ENCODE measurements around the gene UGT1A4. TPM values are rescaled to one million over a fixed set of nuclear protein-coding genes. Genes with fewer than 3 reads are reported as not detected.

Gene UGT1A4
- total RNA-seq, 1 donor = not detected

- Histone ChIP-seq H3K27ac (ENCODE audit: low read depth, low read length) (no peak overlapping the region), H3K4me2 (ENCODE audit: insufficient read depth, low read length) (no peak overlapping the region), H3K79me2 (ENCODE audit: insufficient read depth, low read length) (no peaks in the 10 kb centered on the region), H3K4me1 (ENCODE audit: insufficient read depth, low read length) (no peaks in the 10 kb centered on the region), H3K9me3 (ENCODE audit: low read depth, low read length) (no peaks in the 10 kb centered on the region), H2AFZ (ENCODE audit: low read length) (no peak overlapping the region), H3K27me3 (ENCODE audit: insufficient read depth, low read length) (peaks cover 24% of the 10 kb centered on the region), H3K36me3 (ENCODE audit: insufficient read depth, low read length) (no peaks in the 10 kb centered on the region), H4K20me1 (ENCODE audit: insufficient read depth, low read length) (no peaks in the 10 kb centered on the region), H3K4me3 (ENCODE audit: insufficient read depth, low read length) (no peak overlapping the region)
- peak; percentile 18 for DNase-seq (ENCODE audit: insufficient read length, low spot score, missing footprints)
- TF ChIP-seq, protein P1, sequence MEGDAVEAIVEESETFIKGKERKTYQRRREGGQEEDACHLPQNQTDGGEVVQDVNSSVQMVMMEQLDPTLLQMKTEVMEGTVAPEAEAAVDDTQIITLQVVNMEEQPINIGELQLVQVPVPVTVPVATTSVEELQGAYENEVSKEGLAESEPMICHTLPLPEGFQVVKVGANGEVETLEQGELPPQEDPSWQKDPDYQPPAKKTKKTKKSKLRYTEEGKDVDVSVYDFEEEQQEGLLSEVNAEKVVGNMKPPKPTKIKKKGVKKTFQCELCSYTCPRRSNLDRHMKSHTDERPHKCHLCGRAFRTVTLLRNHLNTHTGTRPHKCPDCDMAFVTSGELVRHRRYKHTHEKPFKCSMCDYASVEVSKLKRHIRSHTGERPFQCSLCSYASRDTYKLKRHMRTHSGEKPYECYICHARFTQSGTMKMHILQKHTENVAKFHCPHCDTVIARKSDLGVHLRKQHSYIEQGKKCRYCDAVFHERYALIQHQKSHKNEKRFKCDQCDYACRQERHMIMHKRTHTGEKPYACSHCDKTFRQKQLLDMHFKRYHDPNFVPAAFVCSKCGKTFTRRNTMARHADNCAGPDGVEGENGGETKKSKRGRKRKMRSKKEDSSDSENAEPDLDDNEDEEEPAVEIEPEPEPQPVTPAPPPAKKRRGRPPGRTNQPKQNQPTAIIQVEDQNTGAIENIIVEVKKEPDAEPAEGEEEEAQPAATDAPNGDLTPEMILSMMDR (IDR thresholded peaks at IDR 0.05; ENCODE audit: extremely low read depth, low read depth, low read length) = no peak
Measured at GRCh38 chr2:233813236-233814055, 94.9 kb downstream of the UGT1A4 start.

DNA sequence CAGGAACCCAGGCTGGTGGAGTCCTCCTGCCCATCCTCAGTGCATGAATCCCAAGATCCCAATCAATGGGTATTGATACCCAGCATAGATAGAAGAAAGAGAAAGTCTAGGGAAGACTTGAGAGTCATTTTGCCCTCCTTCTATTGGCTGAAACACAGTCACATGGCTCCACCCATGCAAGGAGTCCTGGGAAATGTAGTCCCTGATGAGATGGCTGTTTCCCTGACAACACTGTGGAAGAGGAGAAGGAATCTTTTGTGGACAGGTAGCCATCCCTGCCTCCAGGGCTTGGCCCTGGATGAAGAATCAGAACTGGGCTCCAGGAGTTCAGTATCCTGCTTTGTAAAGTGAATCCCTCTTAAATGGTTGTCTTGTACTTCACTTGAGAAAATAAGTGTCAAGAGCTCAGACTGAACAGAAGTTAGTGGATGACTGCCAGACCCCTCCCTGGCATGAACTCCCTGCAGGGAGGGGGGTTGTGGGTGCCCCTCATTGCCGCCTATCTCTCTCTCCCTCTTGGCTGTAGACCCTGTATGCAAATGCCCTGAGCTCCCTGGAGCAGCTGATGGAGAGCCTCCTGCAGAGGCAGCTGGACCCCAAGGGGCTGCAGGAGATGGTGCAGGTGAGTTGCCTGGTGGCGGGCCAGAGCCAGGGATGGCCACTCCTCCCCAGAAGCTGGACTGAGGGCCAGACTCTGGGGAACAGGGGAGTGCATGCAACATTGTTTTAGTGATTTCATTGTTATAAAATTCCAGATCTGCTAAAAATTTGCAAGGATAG is 95.7 kb downstream of the UGT1A4 start:
- no peaks in the 10 kb centered on the region for H3K79me2 ChIP-seq (ENCODE audit: insufficient read depth, low read length)
- H3K27ac ChIP-seq (ENCODE audit: low read depth, low read length) = no peak overlapping the region
- H3K9me3 ChIP-seq (ENCODE audit: low read depth, low read length) = no peaks in the 10 kb centered on the region
- no peak overlapping the region for H2AFZ ChIP-seq (ENCODE audit: low read length)
- peak; percentile 75 for DNase-seq (ENCODE audit: insufficient read length, low spot score, missing footprints)
- TF ChIP-seq, protein P1 (IDR thresholded peaks at IDR 0.05; ENCODE audit: extremely low read depth, low read depth, low read length) = no peak
- no peak overlapping the region for H3K4me2 ChIP-seq (ENCODE audit: insufficient read depth, low read length)
- peaks cover 16% of the 10 kb centered on the region for H3K27me3 ChIP-seq (ENCODE audit: insufficient read depth, low read length)
- no peaks in the 10 kb centered on the region for H4K20me1 ChIP-seq (ENCODE audit: insufficient read depth, low read length)
- no peaks in the 10 kb centered on the region for H3K4me1 ChIP-seq (ENCODE audit: insufficient read depth, low read length)
- no peak overlapping the region for H3K4me3 ChIP-seq (ENCODE audit: insufficient read depth, low read length)
- no peaks in the 10 kb centered on the region for H3K36me3 ChIP-seq (ENCODE audit: insufficient read depth, low read length)

- Histone ChIP-seq H3K27ac (ENCODE audit: low read depth, low read length) (no peak overlapping the region), H3K4me1 (ENCODE audit: insufficient read depth, low read length) (no peaks in the 10 kb centered on the region), H3K4me2 (ENCODE audit: insufficient read depth, low read length) (no peak overlapping the region), H3K79me2 (ENCODE audit: insufficient read depth, low read length) (no peaks in the 10 kb centered on the region), H2AFZ (ENCODE audit: low read length) (no peak overlapping the region), H3K27me3 (ENCODE audit: insufficient read depth, low read length) (peaks cover 9% of the 10 kb centered on the region), H4K20me1 (ENCODE audit: insufficient read depth, low read length) (no peaks in the 10 kb centered on the region), H3K4me3 (ENCODE audit: insufficient read depth, low read length) (no peak overlapping the region), H3K36me3 (ENCODE audit: insufficient read depth, low read length) (no peaks in the 10 kb centered on the region), H3K9me3 (ENCODE audit: low read depth, low read length) (no peaks in the 10 kb centered on the region)
- TF ChIP-seq, protein P1 (IDR thresholded peaks at IDR 0.05; ENCODE audit: extremely low read depth, low read depth, low read length) = no peak
- no peak for DNase-seq (ENCODE audit: insufficient read length, low spot score, missing footprints)
Measured at GRCh38 chr2:233815861-233816260, 97.3 kb downstream of the UGT1A4 start.

- Histone ChIP-seq H3K36me3 (ENCODE audit: insufficient read depth, low read length) (no peaks in the 10 kb centered on the region), H3K27me3 (ENCODE audit: insufficient read depth, low read length) (peaks cover 10% of the 10 kb centered on the region), H3K4me1 (ENCODE audit: insufficient read depth, low read length) (no peaks in the 10 kb centered on the region), H2AFZ (ENCODE audit: low read length) (no peak overlapping the region), H3K79me2 (ENCODE audit: insufficient read depth, low read length) (no peaks in the 10 kb centered on the region), H3K9me3 (ENCODE audit: low read depth, low read length) (no peaks in the 10 kb centered on the region), H3K27ac (ENCODE audit: low read depth, low read length) (no peak overlapping the region), H3K4me2 (ENCODE audit: insufficient read depth, low read length) (no peak overlapping the region), H3K4me3 (ENCODE audit: insufficient read depth, low read length) (no peak overlapping the region), H4K20me1 (ENCODE audit: insufficient read depth, low read length) (no peaks in the 10 kb centered on the region)
- TF ChIP-seq, protein P1 (IDR thresholded peaks at IDR 0.05; ENCODE audit: extremely low read depth, low read depth, low read length) = no peak
- DNase-seq (ENCODE audit: insufficient read length, low spot score, missing footprints) = peak; percentile 26
Measured at GRCh38 chr2:233816334-233816733, 97.8 kb downstream of the UGT1A4 start.
